ENCODE measurements around the gene PRKG1. TPM values are rescaled to one million over a fixed set of nuclear protein-coding genes. Genes with fewer than 3 reads are reported as not detected.
A peak's percentile ranks its signal among the peaks of the same experiment; 100 is the strongest.

Gene PRKG1
- total RNA-seq, 4 donors from 2014 or later = 24.5 to 46.1 (median 37.1) TPM

GRCh38 chr10:51743146-51743545 is 668.9 kb downstream of the PRKG1 start:
- no peak for DNase-seq (ENCODE audit: extremely low spot score)
- 57% methylated on average over 6 of the region's 6 CpGs for WGBS
- Histone ChIP-seq H3K4me3 (no peak overlapping the region), H3K27ac (replicated peaks in 1 of 4) (no peak overlapping the region), H3K4me1 (peaks cover 0 to 15% (median 4%) of the 10 kb centered on the region in 4 donors), H3K36me3 (no peaks in the 10 kb centered on the region), H3K27me3 (no peaks in the 10 kb centered on the region), H3K9me3 (no peaks in the 10 kb centered on the region)
- intact Hi-C loops (cut with DNase I) = no loop called here
- no peak for TF ChIP-seq EP300 (IDR thresholded peaks at IDR 0.05)
- no peak for TF ChIP-seq POLR2A (IDR thresholded peaks at IDR 0.05; ENCODE audit: low read depth)
- TF ChIP-seq, protein P1, sequence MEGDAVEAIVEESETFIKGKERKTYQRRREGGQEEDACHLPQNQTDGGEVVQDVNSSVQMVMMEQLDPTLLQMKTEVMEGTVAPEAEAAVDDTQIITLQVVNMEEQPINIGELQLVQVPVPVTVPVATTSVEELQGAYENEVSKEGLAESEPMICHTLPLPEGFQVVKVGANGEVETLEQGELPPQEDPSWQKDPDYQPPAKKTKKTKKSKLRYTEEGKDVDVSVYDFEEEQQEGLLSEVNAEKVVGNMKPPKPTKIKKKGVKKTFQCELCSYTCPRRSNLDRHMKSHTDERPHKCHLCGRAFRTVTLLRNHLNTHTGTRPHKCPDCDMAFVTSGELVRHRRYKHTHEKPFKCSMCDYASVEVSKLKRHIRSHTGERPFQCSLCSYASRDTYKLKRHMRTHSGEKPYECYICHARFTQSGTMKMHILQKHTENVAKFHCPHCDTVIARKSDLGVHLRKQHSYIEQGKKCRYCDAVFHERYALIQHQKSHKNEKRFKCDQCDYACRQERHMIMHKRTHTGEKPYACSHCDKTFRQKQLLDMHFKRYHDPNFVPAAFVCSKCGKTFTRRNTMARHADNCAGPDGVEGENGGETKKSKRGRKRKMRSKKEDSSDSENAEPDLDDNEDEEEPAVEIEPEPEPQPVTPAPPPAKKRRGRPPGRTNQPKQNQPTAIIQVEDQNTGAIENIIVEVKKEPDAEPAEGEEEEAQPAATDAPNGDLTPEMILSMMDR (IDR thresholded peaks at IDR 0.05) = no peak
- TF ChIP-seq POLR2AphosphoS5 (IDR thresholded peaks at IDR 0.05) = no peak

GRCh38 chr10:51744235-51745000 is 670.1 kb downstream of the PRKG1 start:
- TF ChIP-seq POLR2A (IDR thresholded peaks at IDR 0.05; ENCODE audit: low read depth) (no peak), POLR2AphosphoS5 (IDR thresholded peaks at IDR 0.05) (no peak), EP300 (IDR thresholded peaks at IDR 0.05) (no peak)
- TF ChIP-seq, protein P1 (IDR thresholded peaks at IDR 0.05) = no peak
- Histone ChIP-seq H3K9me3 (no peaks in the 10 kb centered on the region), H3K36me3 (no peaks in the 10 kb centered on the region), H3K27me3 (no peaks in the 10 kb centered on the region), H3K27ac (replicated peaks in 1 of 4) (peak overlapping the region in 1 of 4 donors; percentile 31), H3K4me3 (no peak overlapping the region), H3K4me1 (peaks cover 0 to 15% (median 4%) of the 10 kb centered on the region in 4 donors)
- intact Hi-C loops (cut with DNase I) = no loop called here
- no peak for DNase-seq (ENCODE audit: extremely low spot score)
- WGBS = 81% methylated on average over 6 of the region's 6 CpGs

DNA sequence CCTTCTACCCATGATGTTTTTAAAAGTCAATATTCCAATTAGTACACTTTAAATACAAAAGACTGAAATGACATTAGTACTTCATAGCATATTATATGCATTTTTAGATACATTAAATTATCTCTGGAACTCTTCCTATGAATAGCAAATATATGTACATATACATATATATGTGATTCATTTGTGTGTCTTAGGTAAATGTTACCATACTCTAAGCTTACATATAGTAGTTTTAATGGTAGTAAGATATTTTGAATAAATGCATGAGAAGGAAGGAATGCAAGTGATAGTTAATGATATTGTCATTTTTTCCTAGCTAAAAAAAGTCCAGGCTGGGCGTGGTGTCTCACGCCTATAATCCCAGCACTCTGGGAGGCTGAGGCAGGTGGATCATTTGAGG is 671.1 kb downstream of the PRKG1 start:
- WGBS = 98% methylated on average over 2 of the region's 2 CpGs
- Histone ChIP-seq H3K27me3 (no peaks in the 10 kb centered on the region), H3K4me1 (peaks cover 0 to 15% (median 4%) of the 10 kb centered on the region in 4 donors), H3K9me3 (no peaks in the 10 kb centered on the region), H3K27ac (replicated peaks in 1 of 4) (no peak overlapping the region), H3K36me3 (no peaks in the 10 kb centered on the region), H3K4me3 (no peak overlapping the region)
- no peak for DNase-seq (ENCODE audit: extremely low spot score)
- intact Hi-C loops (cut with DNase I) = no loop called here
- TF ChIP-seq POLR2A (IDR thresholded peaks at IDR 0.05; ENCODE audit: low read depth) = no peak
- TF ChIP-seq, protein P1 (IDR thresholded peaks at IDR 0.05) = no peak
- no peak for TF ChIP-seq POLR2AphosphoS5 (IDR thresholded peaks at IDR 0.05)
- TF ChIP-seq EP300 (IDR thresholded peaks at IDR 0.05) = no peak

- Histone ChIP-seq H3K9me3 (no peaks in the 10 kb centered on the region), H3K27ac (replicated peaks in 1 of 4) (no peak overlapping the region), H3K36me3 (no peaks in the 10 kb centered on the region), H3K27me3 (no peaks in the 10 kb centered on the region), H3K4me3 (no peak overlapping the region), H3K4me1 (peaks cover 0 to 8% (median 2%) of the 10 kb centered on the region in 4 donors)
- TF ChIP-seq POLR2A (IDR thresholded peaks at IDR 0.05; ENCODE audit: low read depth) (no peak), POLR2AphosphoS5 (IDR thresholded peaks at IDR 0.05) (no peak), EP300 (IDR thresholded peaks at IDR 0.05) (no peak)
- TF ChIP-seq, protein P1 (IDR thresholded peaks at IDR 0.05) = no peak
- WGBS = 100% methylated on average over 1 of the region's 1 CpG
- no peak for DNase-seq (ENCODE audit: extremely low spot score)
- intact Hi-C loops (cut with DNase I) = no loop called here
Measured at GRCh38 chr10:51747216-51747615, 672.9 kb downstream of the PRKG1 start.

All from esophagus muscularis mucosa (tissue), 4 donors.